Stimulated activated CD8-positive, alpha-beta memory T cell treated with anti-CD3 and anti-CD28 coated beads, Interleukin-7, amount 100 ng/mL, for 1 hour (primary cell): ENCODE results near the gene MAB21L4.

Experiments used
- DNase-seq, 2 donors: peaks; one replicate each; pipeline ENCODE4 v3.0.0-alpha.2; 2020; ENCODE audit warnings: low read depth in 2 of 2

Gene MAB21L4

DNA sequence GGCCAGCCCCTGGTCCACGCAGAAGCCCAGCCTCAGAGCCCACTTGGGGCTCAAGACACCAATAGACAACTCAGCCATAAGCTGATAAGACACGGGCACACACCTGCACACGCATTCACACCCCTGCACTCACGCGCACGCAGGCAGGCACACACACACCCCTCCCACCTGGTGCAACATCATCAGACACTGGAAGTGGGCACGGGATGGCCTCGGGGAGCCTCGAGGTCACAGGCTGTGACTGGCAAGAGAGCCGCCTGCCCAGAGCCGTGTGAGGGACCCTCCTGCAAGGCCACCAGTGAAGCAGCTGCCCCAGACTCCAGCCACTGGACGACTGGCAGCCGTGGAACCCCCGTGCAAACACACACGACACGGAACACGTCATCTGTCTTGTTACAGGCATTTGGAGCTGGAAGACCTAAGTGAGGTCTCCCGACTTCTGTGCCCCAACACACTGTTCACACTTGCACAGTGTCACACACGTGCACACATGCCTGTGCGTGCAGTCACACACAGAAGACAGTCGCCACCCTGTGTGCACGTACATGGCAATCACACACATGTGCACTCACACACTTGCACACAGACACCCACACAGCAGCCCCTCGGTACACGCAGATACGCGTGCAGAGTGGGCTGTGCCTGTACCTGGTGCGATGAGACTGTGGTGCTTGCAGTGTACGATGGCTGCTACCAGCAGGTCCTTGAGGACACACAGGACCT is 959 bp downstream of the MAB21L4 start:
- DNase-seq, result no peak

- no peak for DNase-seq
These were observed 1.9 kb downstream of the MAB21L4 start for GRCh38 chr2:240894006-240894405.

DNA sequence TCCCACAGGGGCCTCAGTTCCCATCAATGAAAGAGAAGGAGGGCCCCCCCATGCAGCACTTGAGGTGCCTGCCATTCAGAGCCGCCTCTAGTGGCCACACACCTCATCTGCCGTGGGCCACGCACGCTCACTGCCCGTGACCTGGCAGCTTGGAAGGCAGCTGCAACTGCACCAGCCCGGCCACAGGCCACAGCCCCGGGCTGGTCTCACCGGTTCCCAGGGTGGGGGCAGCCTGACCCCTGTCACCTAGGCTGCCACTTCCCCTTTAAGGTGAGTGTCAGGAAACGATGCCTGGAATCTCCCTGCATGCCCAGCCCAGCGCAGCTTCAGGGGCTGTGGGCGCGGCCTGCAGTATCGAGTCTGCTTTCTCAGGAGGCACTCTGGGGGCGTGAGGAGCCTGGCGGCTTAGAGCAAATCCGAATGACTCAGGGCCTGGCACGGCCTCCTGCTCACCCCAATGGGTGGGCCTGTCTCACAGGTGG is 2.6 kb downstream of the MAB21L4 start:
- peak in 1 of 2 donors; percentile 11 for DNase-seq

GRCh38 chr2:240892925-240893324 is 3.0 kb downstream of the MAB21L4 start:
- DNase-seq, result no peak

- no peak for DNase-seq
These were observed 3.6 kb downstream of the MAB21L4 start for GRCh38 chr2:240892356-240892755.

DNA sequence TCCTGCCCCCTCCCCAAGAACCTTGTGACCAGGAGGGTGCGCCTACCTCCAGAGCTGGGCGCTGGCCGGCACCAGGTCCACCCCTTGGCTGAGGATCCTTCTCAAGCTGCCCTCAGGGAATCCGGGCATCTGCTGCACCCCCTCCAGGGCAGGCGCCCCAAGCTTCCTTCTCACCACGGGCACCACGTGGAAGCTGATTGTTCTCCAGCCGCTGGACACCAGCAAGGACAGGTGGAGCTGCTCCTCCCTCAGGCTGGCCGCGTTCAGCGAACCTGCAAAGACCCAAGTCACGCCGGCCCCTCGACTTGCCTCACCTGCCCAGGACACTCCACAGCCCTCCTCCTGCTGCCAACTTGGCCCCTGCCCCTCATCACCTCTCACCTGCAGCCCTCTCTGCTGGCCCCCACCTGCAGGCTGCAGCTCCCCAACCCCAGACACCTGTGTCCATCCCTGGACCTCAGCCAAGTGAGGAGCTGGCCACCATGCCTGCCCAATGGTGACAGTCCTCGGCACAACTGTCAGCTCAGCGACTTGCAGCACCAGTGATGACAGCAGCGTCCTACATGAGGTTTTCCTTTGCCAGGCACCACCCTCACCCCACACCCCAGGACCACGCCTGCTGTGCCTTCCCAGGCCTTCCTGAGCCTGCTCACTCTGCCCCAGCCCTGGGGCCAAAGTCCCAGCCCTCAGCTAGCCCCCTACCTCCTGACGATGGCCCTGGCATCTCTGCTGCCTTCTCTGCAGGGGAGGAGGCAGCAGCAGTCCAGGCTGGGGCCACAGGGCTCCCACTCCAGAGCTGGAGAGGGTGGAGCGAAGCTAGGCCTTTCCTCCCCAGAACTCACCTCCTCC is 4.2 kb downstream of the MAB21L4 start:
- no peak for DNase-seq

GRCh38 chr2:240890691-240891090 is 5.3 kb downstream of the MAB21L4 start:
- DNase-seq, result no peak

GRCh38 chr2:240889601-240890560 is 6.1 kb downstream of the MAB21L4 start:
- no peak for DNase-seq

GRCh38 chr2:240888890-240889573 is 6.9 kb downstream of the MAB21L4 start:
- no peak for DNase-seq

DNA sequence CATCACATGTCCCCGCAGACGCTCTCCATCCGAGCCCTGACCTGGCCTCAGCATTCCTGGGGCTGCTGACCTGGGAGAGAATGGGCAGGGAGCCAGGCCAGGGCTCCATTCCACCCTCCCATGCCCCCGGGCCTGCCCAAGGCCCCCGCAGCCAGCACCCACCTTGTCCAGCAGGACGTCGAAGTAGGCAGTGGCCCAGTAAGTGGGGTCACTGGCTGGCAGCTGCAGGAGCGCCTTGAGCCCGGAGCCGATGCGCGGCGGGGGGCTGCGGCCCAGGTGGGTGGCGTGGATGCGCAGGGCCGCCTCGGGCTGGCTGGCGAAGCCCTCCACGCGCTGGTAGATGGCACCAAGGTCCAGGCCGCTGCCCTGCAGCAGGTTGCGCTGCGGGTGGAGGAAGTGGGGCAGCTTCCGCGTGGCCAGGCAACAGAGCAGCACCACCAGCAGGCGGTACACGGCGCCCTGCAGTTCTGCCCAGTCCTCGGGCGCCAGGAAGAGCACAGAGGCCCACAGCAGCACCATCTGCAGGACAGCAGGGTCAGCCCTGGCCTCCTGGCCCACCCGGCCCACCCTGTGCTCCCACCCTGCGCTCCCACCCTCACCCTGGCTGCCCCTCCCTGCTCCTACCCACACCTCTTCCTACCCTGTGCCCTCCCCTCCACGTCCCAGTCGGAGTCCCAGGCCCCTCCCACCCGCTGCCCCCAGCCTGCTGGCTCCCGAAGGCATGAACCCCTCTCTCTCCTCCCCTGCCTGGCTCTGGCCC is 7.6 kb downstream of the MAB21L4 start:
- no peak for DNase-seq

- DNase-seq, result no peak
These were observed 8.3 kb downstream of the MAB21L4 start for GRCh38 chr2:240887631-240888030.

DNA sequence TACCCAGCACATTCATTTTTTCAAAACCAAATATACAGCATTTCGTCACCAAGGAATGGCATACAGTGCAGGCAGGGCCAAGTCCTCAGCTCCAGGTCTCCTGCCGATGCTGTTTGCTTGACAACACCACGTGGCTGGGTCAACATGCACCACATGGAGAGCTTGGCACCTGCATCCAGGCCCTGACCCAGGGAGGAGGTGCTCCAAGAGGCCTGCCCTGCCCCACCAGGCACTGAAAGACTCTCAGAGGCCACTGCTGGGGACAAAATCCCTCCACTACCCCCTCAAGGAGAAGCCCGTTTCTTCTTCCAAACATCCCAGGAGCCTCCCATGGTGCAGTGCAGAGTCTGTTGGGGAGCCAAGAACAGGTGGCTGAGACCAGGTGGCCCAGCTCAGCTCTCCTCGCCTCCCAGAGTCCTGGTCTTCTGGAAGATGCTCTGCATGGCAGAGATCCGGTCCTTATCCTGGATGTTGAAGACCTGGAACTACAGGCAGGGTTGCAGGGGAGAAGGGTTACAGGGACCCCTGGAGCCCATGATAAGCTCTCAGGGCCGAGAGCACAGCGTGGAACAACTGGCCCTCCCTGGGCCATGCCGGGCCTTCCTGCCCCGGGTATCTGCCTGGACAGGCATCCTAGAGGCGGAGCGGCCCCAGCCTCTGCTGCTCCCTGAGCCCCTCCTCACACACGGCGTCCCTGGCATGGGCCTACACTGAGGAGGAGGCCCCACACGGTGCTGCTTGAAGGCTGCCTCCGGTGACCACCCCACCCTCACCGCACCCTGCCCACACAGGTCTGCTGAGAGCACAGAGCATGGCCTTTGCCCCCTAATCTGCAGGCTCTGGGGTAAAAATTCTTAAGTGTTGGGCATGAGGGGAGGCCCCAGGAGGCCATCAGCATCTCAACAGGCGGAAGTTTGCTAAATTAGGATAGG is 9.0 kb downstream of the MAB21L4 start:
- DNase-seq, result no peak

- DNase-seq, result no peak
These were observed 9.9 kb downstream of the MAB21L4 start for GRCh38 chr2:240886023-240886565.

DNA sequence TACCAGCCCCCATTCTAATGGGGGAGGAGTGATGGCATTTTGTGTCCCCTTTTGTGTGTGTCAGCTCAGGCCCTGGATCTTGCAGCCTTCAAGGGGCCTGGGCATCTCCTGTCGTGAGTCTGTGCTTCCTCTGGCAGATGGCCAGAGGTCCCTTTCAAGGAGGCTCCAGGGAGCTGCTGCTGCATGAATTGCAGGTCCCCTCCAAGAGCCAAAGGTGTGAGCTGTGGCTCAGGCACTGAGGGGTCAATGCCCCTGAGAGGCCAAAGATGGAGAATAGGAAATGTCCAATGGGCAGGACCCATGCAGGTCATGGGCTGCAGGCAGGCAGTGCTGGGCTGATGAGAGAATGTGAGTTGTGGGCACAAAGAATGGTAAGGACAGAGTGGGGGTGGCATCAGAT is 10.4 kb downstream of the MAB21L4 start:
- DNase-seq, result no peak

GRCh38 chr2:240884745-240885144 is 11.2 kb downstream of the MAB21L4 start:
- no peak for DNase-seq

GRCh38 chr2:240884221-240884620 is 11.7 kb downstream of the MAB21L4 start:
- no peak for DNase-seq

- DNase-seq, result no peak
These were observed 14.0 kb downstream of the MAB21L4 start for GRCh38 chr2:240881913-240882312.

DNA sequence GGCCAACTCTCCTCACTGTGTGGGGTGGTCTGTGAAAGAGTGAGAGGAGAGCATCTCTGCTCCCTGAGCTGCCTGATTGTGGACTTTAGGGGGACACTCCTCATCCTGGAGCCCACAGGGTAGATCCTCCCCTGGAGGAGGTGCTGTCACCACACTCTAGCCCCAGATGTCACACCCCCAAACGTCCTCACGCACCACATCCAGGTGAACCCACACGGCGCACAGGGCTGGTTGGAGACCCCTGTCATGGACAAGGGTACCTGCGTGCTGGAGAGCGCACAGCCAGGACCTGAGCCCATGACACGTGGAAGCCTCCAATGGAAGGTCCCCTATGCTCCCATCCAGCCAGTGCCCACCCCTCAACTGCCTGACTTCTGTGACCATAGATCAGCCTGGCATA is 16.9 kb downstream of the MAB21L4 start:
- DNase-seq, result no peak

- DNase-seq, result no peak
These were observed 17.5 kb downstream of the MAB21L4 start for GRCh38 chr2:240878341-240878936.
